Measurements from ENCODE around the gene RECQL5.

GRCh38 chr17:75591722-75592302, 75.1 kb downstream of the RECQL5 start:
- TF ChIP-seq ELF4 (IDR thresholded peaks at IDR 0.05) (no peak), SUZ12 (IDR thresholded peaks at IDR 0.05) (no peak), TARDBP (IDR thresholded peaks at IDR 0.05) (no peak), CTBP1 (IDR thresholded peaks at IDR 0.05; ENCODE audit: borderline replicate concordance) (no peak), BHLHE40 (IDR thresholded peaks at IDR 0.05; ENCODE audit: borderline replicate concordance) (no peak), HDGF (IDR thresholded peaks at IDR 0.05; ENCODE audit: borderline replicate concordance) (no peak), L3MBTL2 (conservative IDR thresholded peaks at IDR 0.05) (no peak), FOXA1 (IDR thresholded peaks at IDR 0.05) (no peak), SP1 (IDR thresholded peaks at IDR 0.05) (no peak), FOXK2 (IDR thresholded peaks at IDR 0.05) (no peak), FOXM1 (IDR thresholded peaks at IDR 0.05; ENCODE audit: borderline replicate concordance) (no peak)
- TF ChIP-seq, protein P1, sequence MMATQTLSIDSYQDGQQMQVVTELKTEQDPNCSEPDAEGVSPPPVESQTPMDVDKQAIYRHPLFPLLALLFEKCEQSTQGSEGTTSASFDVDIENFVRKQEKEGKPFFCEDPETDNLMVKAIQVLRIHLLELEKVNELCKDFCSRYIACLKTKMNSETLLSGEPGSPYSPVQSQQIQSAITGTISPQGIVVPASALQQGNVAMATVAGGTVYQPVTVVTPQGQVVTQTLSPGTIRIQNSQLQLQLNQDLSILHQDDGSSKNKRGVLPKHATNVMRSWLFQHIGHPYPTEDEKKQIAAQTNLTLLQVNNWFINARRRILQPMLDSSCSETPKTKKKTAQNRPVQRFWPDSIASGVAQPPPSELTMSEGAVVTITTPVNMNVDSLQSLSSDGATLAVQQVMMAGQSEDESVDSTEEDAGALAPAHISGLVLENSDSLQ (IDR thresholded peaks at IDR 0.05): no peak

Data from HEK293T (cell line).